Measurements from ENCODE around the gene ANG.

DNA sequence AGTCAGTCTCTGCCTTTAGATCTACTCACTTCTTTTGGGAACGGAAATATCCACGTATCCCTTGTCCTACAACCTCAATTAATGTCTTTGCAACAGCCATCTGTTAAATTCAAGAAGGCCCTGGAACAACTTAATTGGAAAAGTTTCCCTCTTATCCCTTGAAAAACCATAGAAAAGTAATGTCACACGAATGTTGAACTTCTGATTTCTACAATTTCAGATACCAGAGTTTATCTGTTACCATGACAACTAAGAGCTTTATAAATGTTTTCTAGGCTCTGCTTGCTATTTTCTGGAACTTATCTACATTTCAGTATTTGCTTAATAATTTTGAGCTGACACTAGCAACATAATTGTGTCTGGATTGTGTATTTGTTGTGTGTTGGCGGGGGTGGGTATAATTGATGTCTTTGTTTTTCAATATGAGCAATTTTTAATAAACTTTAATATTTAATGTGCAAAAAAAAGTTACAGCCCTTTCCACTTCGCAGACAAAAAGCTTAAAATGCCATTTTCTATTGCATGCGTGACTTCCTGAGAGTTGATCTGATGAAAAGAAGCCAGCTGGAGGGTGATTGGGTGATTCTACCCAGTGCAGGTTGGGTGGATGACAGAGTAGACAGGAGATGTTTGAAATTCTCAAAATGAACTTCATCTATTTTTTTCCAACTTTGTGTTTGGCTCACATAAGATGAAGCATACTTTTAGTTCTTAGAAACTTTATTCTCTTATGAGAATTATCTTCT, 45.3 kb downstream of the ANG start:
- TF ChIP-seq POLR2AphosphoS5 (IDR thresholded peaks at IDR 0.05; ENCODE audit: low read depth, low read length) (no peak), JUND (IDR thresholded peaks at IDR 0.05) (no peak), ZBTB33 (IDR thresholded peaks at IDR 0.05; ENCODE audit: extremely low read depth, insufficient replicate concordance, low read length) (no peak), POLR2A (IDR thresholded peaks at IDR 0.05; ENCODE audit: borderline replicate concordance, extremely low read depth, insufficient read depth, insufficient read length) (no peak)
